22Rv1 (cell line): ENCODE results near the gene NCOA3.

Source experiments
- ZFX ChIP-seq: fragments of 450-650 bp; IDR thresholded peaks from 2 replicates; pipeline ENCODE4 v1.6.1; 2017; ENCODE audit warnings: antibody characterized with exemption, borderline replicate concordance
- TF ChIP-seq, protein P1 (sequence below): fragments of 450-650 bp; IDR thresholded peaks from 2 replicates; pipeline ENCODE4 v1.5.1; 2017; ENCODE audit warnings: mild to moderate bottlenecking

DNA sequence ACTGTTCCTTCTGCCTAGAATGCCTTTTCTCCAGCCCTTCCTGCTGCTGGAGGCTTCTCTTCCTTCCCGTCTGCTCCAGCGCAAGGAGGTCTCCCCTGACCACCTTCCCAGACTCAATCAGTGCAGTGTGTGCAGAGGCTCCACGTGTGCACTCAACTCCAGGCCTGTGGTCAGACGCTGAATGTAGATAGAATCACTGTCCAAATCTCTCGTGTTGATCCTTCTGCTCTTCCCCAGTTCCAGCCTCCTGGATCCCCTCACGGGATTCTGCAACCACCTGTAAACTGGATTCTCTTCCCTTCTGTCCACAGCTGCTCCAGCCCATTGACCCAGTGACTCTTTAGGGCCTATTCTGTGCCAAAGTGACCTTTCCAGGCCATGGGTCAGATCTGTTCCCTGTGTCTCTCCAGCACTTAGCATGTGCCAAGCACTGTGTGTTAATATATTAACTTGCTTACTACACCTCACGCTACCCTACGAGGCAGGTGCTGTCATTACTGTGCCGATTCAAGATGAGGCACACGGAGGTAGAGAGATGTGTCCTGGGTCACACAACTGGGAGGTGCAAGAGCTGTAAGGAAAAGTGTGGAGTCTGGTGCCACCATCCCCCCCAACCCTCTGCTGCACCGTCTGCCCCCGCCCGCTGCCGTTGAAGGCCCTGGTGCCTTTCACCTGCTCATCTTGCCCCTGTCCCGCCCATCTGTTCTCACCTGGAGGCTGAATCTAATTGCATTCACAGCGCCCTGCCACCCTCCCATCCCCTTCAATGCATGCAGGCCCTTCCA lies 171.4 kb downstream of the NCOA3 start:
- no peak for TF ChIP-seq ZFX
- TF ChIP-seq, protein P1, sequence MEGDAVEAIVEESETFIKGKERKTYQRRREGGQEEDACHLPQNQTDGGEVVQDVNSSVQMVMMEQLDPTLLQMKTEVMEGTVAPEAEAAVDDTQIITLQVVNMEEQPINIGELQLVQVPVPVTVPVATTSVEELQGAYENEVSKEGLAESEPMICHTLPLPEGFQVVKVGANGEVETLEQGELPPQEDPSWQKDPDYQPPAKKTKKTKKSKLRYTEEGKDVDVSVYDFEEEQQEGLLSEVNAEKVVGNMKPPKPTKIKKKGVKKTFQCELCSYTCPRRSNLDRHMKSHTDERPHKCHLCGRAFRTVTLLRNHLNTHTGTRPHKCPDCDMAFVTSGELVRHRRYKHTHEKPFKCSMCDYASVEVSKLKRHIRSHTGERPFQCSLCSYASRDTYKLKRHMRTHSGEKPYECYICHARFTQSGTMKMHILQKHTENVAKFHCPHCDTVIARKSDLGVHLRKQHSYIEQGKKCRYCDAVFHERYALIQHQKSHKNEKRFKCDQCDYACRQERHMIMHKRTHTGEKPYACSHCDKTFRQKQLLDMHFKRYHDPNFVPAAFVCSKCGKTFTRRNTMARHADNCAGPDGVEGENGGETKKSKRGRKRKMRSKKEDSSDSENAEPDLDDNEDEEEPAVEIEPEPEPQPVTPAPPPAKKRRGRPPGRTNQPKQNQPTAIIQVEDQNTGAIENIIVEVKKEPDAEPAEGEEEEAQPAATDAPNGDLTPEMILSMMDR, result no peak
